ENCODE measurements around the gene BICRAL. TPM values are rescaled to one million over a fixed set of nuclear protein-coding genes. Genes with fewer than 3 reads are reported as not detected.
"Not testable (repeated sequence)": the region's sequence is repeated elsewhere in the genome, so short reads cannot be mapped to it uniquely, and the experiment has no call there.

The BICRAL gene
- total RNA-seq, 1 donor from 2014 or later = 5.4 TPM

DNA sequence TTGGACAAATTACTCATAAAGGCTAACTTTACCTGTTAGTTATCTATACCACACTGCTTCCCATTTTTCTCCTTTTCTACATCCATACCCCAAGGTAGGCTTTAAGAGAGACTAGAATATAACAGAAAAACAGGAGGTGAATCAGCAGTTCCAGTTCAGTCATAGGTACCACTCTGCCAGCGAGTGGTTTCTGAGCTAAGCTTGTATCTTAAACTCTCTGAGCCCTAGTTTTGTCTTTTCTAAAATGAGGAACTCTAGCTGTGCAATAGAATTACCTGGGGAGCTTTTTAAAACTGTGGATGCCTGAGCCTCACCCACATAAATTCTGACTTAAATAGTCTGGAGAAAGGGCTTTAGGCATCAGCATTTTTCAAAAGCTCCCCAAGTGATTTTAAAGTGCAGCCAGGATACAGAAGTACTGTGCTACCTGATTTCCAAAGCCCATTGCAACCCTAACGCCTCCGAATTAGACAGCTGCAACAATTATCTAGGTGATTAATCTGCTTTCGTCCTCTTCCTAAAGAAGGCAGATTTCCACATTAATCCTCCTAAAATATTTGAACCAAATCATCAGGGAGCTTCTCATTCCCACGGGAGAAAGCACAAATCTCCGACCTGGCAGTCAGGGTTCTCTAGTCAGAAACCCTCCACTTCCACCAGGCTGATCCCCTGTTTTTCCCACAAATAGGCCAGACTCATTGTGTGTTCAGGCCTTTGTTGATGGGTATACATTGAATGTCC, 60.2 kb downstream of the BICRAL start:
- DNase-seq (ENCODE audit: low spot score) (no peak), ATAC-seq (no peak)

DNA sequence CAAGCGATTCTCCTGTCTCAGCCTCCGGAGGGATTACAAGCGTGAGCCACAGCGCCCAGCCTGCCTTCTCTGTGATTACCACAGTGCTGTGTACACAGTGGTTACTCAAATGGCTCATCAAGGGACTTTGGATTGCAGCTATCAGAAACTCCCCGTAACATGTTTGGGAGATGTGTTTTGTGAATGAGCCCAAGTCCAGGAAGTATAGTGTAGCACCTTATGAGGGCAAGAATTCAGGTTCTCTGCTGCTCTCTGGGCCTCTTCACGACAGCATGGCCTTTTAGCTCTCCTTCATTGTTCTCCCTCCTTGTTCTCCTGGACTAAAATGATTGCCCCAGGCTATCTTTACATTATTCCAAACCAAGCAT, 63.5 kb downstream of the BICRAL start:
- ATAC-seq (peak; percentile 96), DNase-seq (ENCODE audit: low spot score) (peak; percentile 65)

DNA sequence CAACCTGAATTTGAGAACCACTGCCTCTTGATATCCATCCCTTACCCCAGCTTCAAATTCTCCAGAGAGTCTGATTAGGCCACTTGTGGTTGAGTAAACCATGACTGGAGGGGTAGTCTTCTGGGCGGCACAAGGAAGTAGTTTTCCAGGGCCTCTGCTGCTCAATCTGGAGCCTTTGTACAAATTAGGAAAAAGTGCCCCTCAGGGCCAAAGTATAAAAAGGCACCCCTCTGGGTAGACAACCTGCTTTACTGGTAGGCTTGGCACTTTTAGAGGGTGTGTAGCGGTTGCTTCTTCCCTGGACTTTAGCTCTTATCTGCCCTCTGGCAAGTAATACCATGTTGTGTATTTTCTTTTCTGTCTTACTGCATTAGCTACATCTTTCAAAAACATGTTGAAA, 64.7 kb downstream of the BICRAL start:
- DNase-seq (ENCODE audit: low spot score) (no peak), ATAC-seq (peak; percentile 67)

DNA sequence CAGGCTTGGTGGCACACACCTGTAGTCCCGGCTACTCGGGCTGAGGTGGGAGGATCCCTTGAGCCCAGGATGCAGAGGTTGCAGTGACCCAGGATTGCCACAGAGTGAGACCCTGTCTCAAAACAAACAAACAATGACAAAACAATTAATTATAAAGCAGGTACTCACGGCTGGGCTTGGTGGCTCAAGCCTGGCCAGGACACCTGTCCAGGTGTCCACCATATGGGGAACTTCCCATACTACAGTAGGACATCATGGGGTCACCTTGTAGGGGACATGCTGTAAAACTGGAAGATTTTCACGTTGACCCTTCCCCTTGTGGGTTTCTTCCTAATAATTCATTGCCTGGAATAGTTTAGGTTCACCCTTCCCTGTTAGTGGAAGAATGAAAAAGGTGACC, 66.8 kb downstream of the BICRAL start:
- DNase-seq (ENCODE audit: low spot score) = no peak
- no peak for ATAC-seq

DNA sequence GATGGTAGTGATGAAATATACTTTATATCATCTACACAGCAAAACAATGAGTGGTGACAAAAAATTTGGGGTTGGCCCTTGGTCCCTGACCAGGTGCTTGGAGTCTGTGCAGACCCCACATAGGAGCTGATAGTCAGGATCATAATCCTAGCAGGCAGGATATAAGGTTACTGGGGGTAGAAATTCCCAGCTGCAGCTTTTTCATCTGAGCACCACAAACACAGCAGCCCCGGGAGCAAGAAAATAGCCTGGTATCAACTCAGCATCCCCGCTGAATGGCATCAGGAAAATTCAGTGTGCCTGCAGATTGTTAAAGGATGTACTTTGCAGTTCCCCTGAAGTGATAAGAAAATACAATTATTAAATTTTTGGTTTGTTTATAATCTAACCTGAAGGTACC, 69.7 kb downstream of the BICRAL start:
- DNase-seq (ENCODE audit: low spot score) = no peak
- no peak for ATAC-seq

DNA sequence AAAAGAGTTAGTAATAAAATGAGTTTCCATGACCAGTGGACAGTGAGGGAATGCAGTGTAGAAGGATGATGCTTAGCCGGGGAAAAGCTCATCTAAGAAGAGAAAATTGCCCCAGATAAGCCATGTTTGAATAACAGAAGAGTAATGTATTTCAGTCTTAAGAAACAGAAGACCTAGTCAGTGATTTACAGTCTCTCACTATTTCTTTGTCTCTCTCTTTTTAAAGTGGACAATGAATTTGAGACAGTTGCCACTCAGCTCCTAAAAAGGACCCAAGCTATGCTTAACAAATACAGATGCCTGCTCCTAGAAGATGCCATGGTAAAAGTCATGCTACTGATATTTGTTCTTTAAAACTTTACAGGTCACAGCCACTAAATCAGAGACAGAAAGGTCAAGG, 78.2 kb downstream of the BICRAL start:
- no peak for ATAC-seq
- no peak for DNase-seq (ENCODE audit: low spot score)

DNA sequence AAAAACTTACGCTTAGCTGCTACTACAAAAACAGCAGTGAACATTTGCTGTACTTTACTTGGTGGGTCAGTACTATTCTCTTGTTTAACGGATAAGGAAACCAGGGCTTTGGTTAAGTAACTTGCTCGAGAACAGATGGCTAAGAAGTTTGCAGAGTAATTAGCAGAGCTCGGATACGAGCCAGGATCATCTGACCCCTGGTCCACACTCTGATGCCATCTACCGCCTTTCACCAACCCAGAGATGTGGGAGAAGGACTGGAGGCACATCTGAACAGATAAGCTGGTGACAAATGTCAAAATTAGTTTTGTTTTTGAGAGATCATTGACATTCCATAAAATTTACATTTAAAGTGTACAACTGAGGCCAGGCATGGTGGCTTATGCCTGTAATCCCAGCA, 78.6 kb downstream of the BICRAL start:
- DNase-seq (ENCODE audit: low spot score) = no peak
- ATAC-seq = no peak

DNA sequence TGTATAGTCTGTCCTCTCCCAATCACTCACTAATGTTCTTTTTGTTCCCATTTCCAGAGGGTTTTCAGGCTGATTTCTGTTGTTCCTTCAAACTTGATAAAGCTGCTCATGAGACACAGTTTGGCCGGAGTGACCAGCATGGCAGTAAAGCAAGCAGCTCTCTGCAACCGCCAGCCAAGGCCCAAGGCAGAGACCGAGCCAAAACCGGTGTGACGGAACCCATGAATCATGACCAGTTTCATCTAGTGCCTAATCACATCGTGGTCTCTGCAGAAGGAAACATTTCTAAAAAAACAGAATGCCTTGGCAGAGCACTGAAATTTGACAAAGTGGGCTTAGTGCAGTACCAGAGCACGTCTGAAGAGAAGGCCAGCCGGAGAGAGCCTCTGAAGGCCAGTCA, 82.8 kb downstream of the BICRAL start:
- no peak for DNase-seq (ENCODE audit: low spot score)
- ATAC-seq = no peak

DNA sequence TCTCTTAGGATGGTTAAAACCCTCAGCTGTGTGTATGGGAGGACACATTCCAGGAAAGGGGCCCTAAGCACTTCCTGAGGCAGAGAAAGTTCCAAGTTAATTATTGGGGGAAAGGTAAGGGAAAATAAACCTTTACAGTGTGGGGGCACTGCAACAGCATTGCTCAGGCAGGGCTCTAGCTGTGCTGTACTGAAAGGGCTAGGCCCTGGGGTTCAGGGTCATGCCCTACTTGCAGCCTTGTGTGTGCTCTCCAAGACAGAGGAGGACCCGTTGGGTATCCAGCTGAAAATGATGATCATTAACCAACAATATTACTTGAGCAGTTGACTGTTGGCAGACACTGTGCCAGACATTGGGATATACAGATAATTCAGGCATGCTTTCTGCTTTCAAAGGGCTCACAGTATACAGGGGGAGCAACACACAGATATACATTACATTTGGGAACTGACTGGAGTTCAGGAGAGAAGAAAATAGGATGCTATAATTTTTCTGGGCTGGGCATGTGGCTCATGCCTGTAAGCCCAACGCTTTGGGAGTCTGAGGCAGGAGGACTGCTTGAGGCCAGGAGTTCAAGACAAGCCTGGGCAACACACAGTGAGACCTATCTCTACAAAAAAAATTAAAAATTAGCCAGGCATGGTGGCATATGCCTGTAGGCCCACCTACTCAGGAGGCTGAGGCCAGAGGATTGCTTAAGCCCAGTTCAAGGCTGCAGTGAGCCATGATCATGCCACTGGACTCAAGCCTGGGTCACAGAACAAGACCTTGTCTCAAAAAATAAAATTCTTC, 88.5 kb downstream of the BICRAL start:
- DNase-seq (ENCODE audit: low spot score) (no peak), ATAC-seq (no peak)

DNA sequence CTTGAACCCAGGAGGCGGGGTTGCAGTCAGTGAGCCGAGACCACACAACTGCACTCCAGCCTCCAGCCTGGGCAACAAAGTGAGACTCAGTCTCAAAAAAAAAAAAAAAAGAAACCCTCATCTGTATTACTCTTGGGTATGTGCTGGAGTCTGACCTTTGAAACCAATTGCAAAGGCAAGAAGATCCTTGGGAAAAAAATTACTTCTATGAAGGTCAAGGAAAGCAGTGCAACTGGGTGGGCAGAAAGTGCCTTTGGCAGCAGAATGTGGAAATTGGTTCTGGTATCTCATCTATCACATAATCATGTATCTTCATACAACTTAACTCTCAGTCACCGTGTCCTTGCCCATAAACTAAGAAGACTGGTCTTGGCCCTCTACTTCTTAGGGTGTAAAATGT, 89.9 kb downstream of the BICRAL start:
- ATAC-seq = no peak
- no peak for DNase-seq (ENCODE audit: low spot score)

DNA sequence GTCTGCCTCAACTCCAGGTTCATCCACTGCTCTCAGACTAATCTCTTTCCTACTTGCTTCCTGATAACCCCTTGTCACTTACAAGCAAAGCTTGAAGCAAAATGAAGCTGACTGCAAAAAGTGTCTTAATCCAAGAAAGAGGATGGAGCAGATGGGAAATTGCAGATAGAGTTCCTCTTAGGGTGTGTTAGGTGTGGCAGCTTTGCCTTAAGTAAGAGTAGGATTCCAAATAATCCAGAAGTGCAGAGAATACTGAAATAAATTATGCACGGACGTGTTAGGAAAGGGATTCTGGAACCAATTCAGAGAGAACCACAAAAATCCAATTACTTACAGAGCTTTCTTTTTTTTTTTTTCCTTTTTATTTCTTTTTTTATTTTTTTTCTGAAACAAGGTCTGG, 91.5 kb downstream of the BICRAL start:
- DNase-seq (ENCODE audit: low spot score) (no peak), ATAC-seq (no peak)

DNA sequence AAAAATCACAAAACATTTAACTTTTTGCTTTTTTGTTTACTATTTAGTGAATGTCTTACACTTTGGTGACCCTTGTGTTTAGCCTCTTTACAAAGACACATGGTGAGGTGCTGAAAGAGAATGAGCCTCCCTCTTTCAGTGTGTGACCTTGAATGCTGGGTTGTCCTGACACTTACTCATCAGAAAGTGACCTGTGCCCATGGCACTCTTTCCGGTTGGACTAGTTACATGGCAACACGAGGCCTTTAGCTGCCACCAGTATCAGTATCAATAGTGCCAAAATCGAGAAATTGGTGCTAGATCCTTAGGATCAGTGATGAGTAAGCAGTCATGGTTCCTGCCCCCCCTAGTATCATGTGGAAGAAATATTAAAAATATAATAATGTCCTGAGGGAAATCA, 95.8 kb downstream of the BICRAL start:
- peak; percentile 38 for ATAC-seq
- DNase-seq (ENCODE audit: low spot score) = no peak

DNA sequence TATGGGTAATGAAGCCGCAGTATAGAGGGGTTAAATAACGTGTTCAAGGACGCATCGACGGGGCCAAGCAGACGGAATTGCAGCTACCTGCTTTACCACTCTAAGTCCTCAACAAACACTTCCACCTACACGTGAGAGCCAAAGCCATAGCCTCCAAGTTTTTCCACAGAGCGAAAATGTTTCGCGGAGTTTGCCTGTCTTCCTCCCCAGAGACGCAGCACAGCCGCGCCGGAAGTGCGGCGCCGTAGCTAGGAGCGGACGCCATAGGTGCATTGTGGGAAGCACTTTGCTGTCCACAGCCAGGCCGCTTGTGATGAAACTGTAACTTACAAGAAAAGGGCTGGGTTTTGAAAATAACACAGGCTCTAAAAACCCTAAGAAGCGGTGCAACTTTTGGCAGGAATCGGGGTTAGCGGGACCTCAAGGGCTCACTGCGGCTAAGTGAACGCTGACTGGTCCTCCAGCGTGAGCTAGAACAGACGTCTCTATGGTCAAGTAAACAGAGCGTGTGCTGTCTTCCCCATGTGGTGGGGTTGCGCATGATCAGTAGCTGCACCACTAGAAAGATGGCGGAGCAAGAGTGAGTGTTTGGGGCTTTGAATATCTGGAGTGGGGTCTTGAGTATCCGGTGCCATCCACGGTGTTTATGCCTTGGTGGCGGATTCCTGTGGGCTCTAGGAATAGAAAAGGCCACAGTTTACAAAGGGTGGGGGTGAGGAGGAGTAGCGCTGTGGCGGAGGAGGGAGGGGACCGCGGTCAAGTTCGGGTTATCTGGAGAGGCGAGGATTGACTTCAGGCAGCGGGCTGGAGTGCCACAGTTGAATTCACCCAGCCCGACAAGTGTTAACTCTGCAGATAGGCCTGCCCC, 97.8 kb downstream of the BICRAL start, which contains the start of gene RPL7L1:
TSS of gene RPL7L1 (plus strand) at position 245 of the 868 bp plus-strand sequence. CDS start at position 540, 295 bp downstream.
- ATAC-seq = peak; percentile 92

DNA sequence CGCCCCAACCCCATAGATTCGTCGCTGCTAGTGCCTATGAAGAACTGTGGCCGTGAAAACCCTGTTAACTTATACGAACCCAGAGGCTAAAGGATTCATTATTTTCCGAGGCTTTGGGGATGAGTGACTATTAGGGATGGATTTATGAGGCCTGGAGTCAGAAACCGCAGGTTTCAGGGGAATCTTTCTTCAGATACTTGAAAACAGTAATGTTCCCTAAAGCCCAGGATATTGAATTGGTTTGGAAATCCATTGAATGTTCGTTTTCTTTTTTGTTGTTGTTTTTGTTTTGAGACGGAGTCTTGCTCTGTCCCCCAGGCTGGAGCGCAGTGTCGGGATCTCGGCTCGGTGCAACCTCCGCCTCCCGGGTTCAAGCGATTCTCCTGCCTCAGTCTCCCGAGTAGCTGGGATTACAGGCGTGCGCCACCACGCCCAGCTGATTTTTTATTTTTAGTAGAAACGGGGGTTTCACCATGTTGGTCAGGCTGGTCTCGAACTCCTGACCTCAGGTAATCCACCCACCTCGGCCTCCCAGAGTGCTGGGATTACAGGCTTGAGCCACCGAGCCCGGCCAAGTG, 98.5 kb downstream of the BICRAL start:
- not testable (repeated sequence) for DNase-seq (ENCODE audit: low spot score); ATAC-seq

More for the DNA sequence above, 97.8 kb downstream of the BICRAL start, which contains the start of gene RPL7L1:
- peak; percentile 89 for DNase-seq (ENCODE audit: low spot score)

DNA sequence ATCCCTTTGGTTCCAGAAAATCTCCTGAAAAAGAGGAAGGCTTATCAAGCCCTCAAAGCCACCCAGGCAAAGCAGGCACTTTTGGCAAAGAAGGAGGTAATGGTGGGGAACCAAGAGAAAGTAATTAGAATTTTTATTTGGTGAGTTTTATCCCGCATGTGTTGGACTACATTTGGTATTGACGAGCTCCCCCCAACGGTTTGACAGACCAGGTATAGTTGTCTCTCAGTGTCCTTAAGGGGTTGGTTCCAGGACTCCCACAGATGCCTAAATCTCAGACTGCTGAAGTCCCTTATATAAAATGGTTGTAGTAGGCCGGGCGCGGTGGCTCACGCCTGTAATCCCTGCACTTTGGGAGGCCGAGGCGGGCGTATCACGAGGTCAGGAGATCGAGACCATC, 99.0 kb downstream of the BICRAL start:
- DNase-seq (ENCODE audit: low spot score) = not testable (repeated sequence)

DNA sequence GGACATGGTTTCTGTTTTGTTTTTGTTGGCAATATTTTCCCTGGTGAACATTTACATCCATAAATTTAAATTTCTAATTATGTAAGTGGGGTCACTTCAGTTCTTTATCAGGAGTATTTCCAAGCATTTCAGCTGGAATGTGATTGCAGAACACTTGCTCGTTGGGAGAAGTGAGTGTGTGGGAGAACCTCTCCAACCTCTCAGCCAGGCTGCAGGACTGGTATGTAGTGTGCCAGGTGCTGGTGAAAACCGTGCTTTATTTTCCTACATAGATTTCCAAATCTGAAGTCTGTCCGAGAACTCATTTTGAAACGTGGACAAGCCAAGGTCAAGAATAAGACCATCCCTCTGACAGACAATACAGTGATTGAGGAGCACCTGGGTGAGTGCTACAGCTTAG, 103.8 kb downstream of the BICRAL start:
- no peak for DNase-seq (ENCODE audit: low spot score)
- no peak for ATAC-seq

More for the DNA sequence above, 99.0 kb downstream of the BICRAL start:
- not testable (repeated sequence) for ATAC-seq

DNA sequence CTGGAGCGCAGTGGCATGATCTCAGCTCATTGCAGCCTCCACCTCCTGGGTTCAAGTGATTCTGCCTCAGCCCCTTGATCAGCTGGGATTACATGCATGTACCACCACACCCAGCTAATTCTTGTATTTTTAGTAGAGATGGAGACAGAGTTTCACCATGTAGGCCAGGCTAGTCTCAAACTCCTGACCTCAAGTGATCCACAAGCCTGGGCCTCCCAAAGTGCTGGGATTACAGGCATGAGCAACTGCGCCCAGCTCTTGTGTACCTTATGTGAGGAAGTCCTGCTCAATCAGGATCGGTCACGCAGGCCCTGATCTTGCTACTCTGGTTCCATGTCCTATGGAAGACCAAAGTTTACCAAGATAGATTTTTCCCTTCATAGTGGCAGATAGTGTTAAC, 106.3 kb downstream of the BICRAL start:
- not testable (repeated sequence) for ATAC-seq; DNase-seq (ENCODE audit: low spot score)

DNA sequence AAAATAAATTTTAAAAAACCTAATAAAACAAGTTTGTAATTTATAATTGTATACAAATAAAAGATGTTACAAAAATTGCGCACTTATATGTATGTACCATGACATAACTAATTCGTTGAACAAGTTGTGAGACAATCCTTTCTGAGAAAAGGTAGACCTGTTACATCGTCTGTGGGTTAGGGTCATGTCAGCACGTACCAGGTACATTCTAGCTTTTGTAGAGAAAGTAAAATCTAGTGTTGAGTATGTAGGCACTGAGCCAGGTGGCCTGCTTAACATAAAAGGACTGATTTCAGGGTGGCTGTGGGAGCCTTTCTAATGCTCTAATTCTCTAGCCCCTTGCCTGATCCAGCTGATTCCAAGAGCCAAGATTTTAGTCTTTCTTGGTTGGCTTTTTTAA, 108.0 kb downstream of the BICRAL start:
- no peak for ATAC-seq
- no peak for DNase-seq (ENCODE audit: low spot score)

DNA sequence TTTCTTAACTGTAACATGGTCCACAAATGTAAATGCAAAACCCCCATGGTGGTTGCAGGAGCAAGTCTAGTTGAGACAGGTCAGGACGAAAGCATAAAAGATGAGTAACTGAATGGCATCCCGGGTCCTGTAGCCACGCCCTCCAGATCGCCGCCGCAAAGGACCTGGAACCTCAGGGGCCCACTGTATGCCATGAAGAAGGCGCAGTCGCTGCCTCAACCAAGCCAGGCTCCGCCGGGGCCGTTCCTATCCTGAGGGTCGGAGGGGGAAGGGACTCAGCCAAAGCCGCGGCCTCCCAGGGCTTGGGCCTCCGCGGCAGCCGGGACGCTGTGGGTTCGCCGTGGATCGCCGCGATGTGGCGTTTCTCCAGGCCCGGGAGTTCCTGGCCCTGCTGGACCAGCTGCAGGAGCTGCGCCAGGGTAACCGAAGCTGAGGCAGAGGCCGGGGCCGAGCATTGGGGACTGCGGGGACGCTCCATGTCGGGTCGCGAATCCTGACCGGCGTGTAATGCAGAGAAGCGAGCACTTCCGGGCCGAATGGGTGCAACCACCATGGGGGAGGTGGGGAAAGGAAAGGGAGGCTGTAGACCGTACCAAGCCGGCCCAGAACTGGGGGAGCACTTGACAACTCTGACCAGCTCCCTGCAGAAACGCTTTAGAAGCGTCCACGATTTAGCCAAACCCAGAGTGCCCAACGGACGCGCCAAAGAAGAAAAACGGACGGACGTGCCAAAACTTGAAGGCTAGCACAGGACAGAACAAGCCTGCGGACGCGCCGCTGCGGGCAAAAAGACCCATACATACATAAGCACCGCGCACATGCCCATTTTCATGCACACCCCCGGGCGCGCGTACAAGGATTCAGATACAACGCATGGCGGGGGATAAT, 108.7 kb downstream of the BICRAL start:
- ATAC-seq (peak; percentile 98), DNase-seq (ENCODE audit: low spot score) (peak; percentile 95)

DNA sequence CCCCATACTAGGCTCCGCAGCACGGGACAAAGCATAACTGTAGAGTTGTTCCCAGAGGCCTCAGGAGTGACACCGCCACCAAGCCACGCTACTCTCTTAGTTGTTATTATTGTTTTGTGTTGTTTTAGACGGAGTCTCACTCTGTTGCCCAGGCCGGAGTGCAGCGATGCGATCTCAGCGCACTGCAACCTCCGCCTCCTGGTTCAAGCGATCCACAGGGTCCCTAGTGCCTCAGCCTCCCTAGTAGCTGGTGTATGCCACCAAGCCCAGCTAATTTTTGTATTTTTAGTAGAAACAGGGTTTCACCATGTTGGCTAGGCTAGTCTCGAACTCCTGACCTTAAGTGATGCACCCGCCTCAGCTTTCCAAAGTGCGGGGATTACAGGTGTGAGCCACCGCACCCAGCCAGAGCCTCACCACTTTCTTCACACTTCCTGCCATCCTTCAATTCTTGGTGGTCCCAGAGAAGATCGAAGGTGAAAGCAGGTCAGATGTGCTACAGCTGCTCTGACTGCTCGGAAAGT, 109.4 kb downstream of the BICRAL start:
- DNase-seq (ENCODE audit: low spot score) (no peak), ATAC-seq (no peak)
